GM12878 (cell line): ENCODE measurements around the gene EOLA1. TPM values are rescaled to one million over a fixed set of nuclear protein-coding genes. Genes with fewer than 3 reads are reported as not detected.

Experiments
- CBFB ChIP-seq: IDR thresholded peaks from 2 replicates; pipeline ENCODE4 v1.6.1; 2016; ENCODE audit warnings: antibody characterized with exemption, low read depth
- CBX3 ChIP-seq: fragments of 200-600 bp; sonication (generic); IDR thresholded peaks from 2 replicates; pipeline ENCODE4 v1.6.1; 2016; ENCODE audit warnings: low read depth, borderline replicate concordance
- CBX5 ChIP-seq: sonication (generic); IDR thresholded peaks from 2 replicates; pipeline ENCODE4 v1.6.1; 2016; ENCODE audit warnings: low read depth, moderate library complexity, mild to moderate bottlenecking, inconsistent platforms
- CHD4 ChIP-seq: fragments of 200-600 bp; sonication (generic); IDR thresholded peaks from 2 replicates; pipeline ENCODE4 v1.6.1; 2016; ENCODE audit warnings: mild to moderate bottlenecking
- FOXM1 ChIP-seq: IDR thresholded peaks from 2 replicates; pipeline ENCODE4 v1.6.1; 2012; ENCODE audit warnings: low read depth, mild to moderate bottlenecking, inconsistent platforms, low read length, moderate library complexity
- MEF2A ChIP-seq: IDR thresholded peaks from 2 replicates; pipeline ENCODE4 v1.6.1; 2011; ENCODE audit warnings: low read depth, mild to moderate bottlenecking, low read length, moderate library complexity; ENCODE audit not compliant: insufficient read depth
- NFYA ChIP-seq: IDR thresholded peaks from 2 replicates; pipeline ENCODE4 v1.6.1; 2011; ENCODE audit warnings: low read depth, mild to moderate bottlenecking, low read length, improper control_type of control experiment, borderline replicate concordance
- NR2C2 ChIP-seq: IDR thresholded peaks from 2 replicates; pipeline ENCODE4 v1.6.1; 2011; ENCODE audit warnings: borderline replicate concordance, low read depth; ENCODE audit not compliant: control insufficient read depth, insufficient read length
- NR2F1 ChIP-seq: fragments of 450-650 bp; conservative IDR thresholded peaks from 2 replicates; pipeline ENCODE4 v1.6.1; 2017; ENCODE audit warnings: mild to moderate bottlenecking
- PKNOX1 ChIP-seq: fragments of 450-650 bp; IDR thresholded peaks from 2 replicates; pipeline ENCODE4 v1.6.1; 2016; ENCODE audit warnings: mild to moderate bottlenecking
- PRDM15 ChIP-seq: fragments of 450-650 bp; formaldehyde crosslinking; IDR thresholded peaks from 2 replicates; pipeline ENCODE4 v1.4.0; 2020; ENCODE audit warnings: mild to moderate bottlenecking, moderate library complexity
- RAD51 ChIP-seq: fragments of 450-650 bp; IDR thresholded peaks from 2 replicates; pipeline ENCODE4 v1.6.1; 2016; ENCODE audit warnings: moderate library complexity, mild to moderate bottlenecking, inconsistent platforms
- SIX5 ChIP-seq: IDR thresholded peaks from 2 replicates; pipeline ENCODE4 v1.6.1; 2011; ENCODE audit warnings: mild to moderate bottlenecking, low read depth, low read length, moderate library complexity; ENCODE audit not compliant: severe bottlenecking
- SMAD5 ChIP-seq: IDR thresholded peaks from 2 replicates; pipeline ENCODE4 v1.6.1; 2016; ENCODE audit warnings: antibody characterized with exemption, low read depth
- SMARCA5 ChIP-seq: fragments of 450-650 bp; IDR thresholded peaks from 2 replicates; pipeline ENCODE4 v1.6.1; 2017; ENCODE audit warnings: mild to moderate bottlenecking
- SRF ChIP-seq, 2 experiments: IDR thresholded peaks; 2 replicates each; pipeline ENCODE4 v1.6.1; 2011; ENCODE audit warnings: low read depth in 2 of 2, low read length in 2 of 2, mild to moderate bottlenecking in 1 of 2, moderate library complexity in 1 of 2
- TARDBP ChIP-seq: IDR thresholded peaks from 2 replicates; pipeline ENCODE4 v1.6.1; 2016; ENCODE audit warnings: borderline replicate concordance
- WRNIP1 ChIP-seq: IDR thresholded peaks from 2 replicates; pipeline ENCODE4 v1.6.1; 2011; ENCODE audit warnings: low read depth, low read length, improper control_type of control experiment, borderline replicate concordance
- ZBTB4 ChIP-seq: fragments of 450-650 bp; formaldehyde crosslinking; IDR thresholded peaks from 2 replicates; pipeline ENCODE4 v1.4.0; 2022; ENCODE audit warnings: mild to moderate bottlenecking, moderate library complexity
- ZNF217 ChIP-seq: fragments of 450-650 bp; IDR thresholded peaks from 2 replicates; pipeline ENCODE4 v1.6.1; 2017; ENCODE audit warnings: antibody characterized with exemption, mild to moderate bottlenecking
- ZNF274 ChIP-seq: IDR thresholded peaks from one replicate; pipeline ENCODE4 v1.8.0; 2011; ENCODE audit not compliant: insufficient read length, insufficient read depth
- polyA plus RNA-seq, 11 experiments: library from polyadenylated mRNA; depleted of rRNA in 4 of 11; unstranded in 6 of 11; stranded (reverse) in 5 of 11; fragments of >200 nt; fragmentation: Nextera tagmentation in 4 of 11; fragmentation: Illumina TruSeq in 1 of 11; extraction: Ambion mirVana in 4 of 11; extraction: Trizol in 1 of 11; gene quantifications; 1 replicate in 1 of 11; 2 replicates in 10 of 11; pipeline versions ENCODE4 v1.2.1 to v1.2.3, GENCODE V29; 2011 to 2016; ENCODE audit warnings: inconsistent platforms in 2 of 11, missing spikeins in 2 of 11, low read depth in 1 of 11
- total RNA-seq, 4 experiments: library from RNA; depleted of rRNA in 3 of 4; stranded (reverse); fragments of >200 nt in 3 of 4; fragmentation: Illumina TruSeq in 1 of 4; extraction: Trizol in 1 of 4; gene quantifications; 2 replicates each; pipeline versions ENCODE4 v1.2.1 to v1.2.3, GENCODE V29; 2013 to 2021

The EOLA1 gene
- total and polyA plus RNA-seq, 10 of the 15 experiments (the other 5 are each of a cell fraction or from before 2014, with no cell fraction given): 9.2 to 42.3 (median 24.3) TPM

GRCh38 chrX:149540621-149541520, at the start of gene EOLA1 (continued):
- no peak for TF ChIP-seq ZBTB4 (CRISPR knock-in tag)
- no peak for TF ChIP-seq CHD4
- no peak for TF ChIP-seq CBX5
- no peak for TF ChIP-seq ZNF274
- peak in 1 of 2 experiments; percentile 5; a peak in 1 of 4 replicates for TF ChIP-seq SRF (IDR thresholded peaks at IDR 0.05; ENCODE audit: low read depth in 2 of 2, low read length in 2 of 2)
- no peak for TF ChIP-seq NR2C2
- TF ChIP-seq ZNF217: no peak
- TF ChIP-seq SMAD5: peak; percentile 62; the same call in 1 of the 2 replicates
- no peak for TF ChIP-seq PRDM15 (CRISPR knock-in tag)
- TF ChIP-seq FOXM1: no peak
- no peak for TF ChIP-seq TARDBP
- TF ChIP-seq NFYA: no peak
- TF ChIP-seq PKNOX1: peak; percentile 66
- no peak for TF ChIP-seq CBX3
- TF ChIP-seq SMARCA5: no peak
- TF ChIP-seq CBFB: no peak
- TF ChIP-seq SIX5: no peak
- TF ChIP-seq NR2F1: 0 out of 2 replicates have a peak, but pooled peaks have one; percentile 19
- no peak for TF ChIP-seq RAD51
- TF ChIP-seq MEF2A: no peak
- no peak for TF ChIP-seq WRNIP1
